Astrocyte (in vitro differentiated cells and primary cell): ENCODE results near the gene ANXA10. TPM values are rescaled to one million over a fixed set of nuclear protein-coding genes. Genes with fewer than 3 reads are reported as not detected.

Experiments
- DNase-seq: peaks from one replicate; pipeline ENCODE4 v3.0.0-alpha.2; 2010; ENCODE audit warnings: low read depth
- FAIRE-seq: peaks from 2 replicates; lab custom pipeline; 2011; peaks lifted over from hg19 to GRCh38; lab: Jason Lieb, UNC
- H2AFZ ChIP-seq: 2 replicates; pipeline ENCODE4 v1.6.0; 2012; ENCODE audit warnings: low read depth, low read length, inconsistent platforms
- H3K27ac ChIP-seq: 2 replicates; pipeline ENCODE4 v1.5.1; 2011; ENCODE audit warnings: low read depth, low read length, inconsistent platforms
- H3K27me3 ChIP-seq: 2 replicates; pipeline ENCODE4 v1.6.0; 2011; ENCODE audit warnings: low read length, inconsistent platforms; ENCODE audit not compliant: insufficient read depth
- H3K36me3 ChIP-seq: 2 replicates; pipeline ENCODE4 v1.5.1; 2011; ENCODE audit warnings: low read length, inconsistent platforms; ENCODE audit not compliant: insufficient read depth
- H3K4me1 ChIP-seq: 2 replicates; pipeline ENCODE4 v1.5.1; 2011; ENCODE audit warnings: low read length, inconsistent platforms; ENCODE audit not compliant: insufficient read depth
- H3K4me2 ChIP-seq: 2 replicates; pipeline ENCODE4 v1.6.0; 2012; ENCODE audit warnings: low read length, inconsistent platforms
- H3K4me3 ChIP-seq: 2 replicates; pipeline ENCODE4 v1.5.1; 2011; ENCODE audit warnings: low read depth, mild to moderate bottlenecking, low read length, inconsistent platforms; ENCODE audit not compliant: insufficient read depth
- H3K79me2 ChIP-seq: 2 replicates; pipeline ENCODE4 v1.6.0; 2012; ENCODE audit warnings: mild to moderate bottlenecking, low read length, inconsistent platforms; ENCODE audit not compliant: insufficient read depth
- H3K9ac ChIP-seq: 2 replicates; pipeline ENCODE4 v1.6.0; 2012; ENCODE audit warnings: mild to moderate bottlenecking, low read length, inconsistent platforms
- H3K9me3 ChIP-seq: 2 replicates; pipeline ENCODE4 v1.5.1; 2012; ENCODE audit warnings: low read depth, mild to moderate bottlenecking, low read length, inconsistent platforms; ENCODE audit not compliant: insufficient read depth
- H4K20me1 ChIP-seq: 2 replicates; pipeline ENCODE4 v1.6.0; 2012; ENCODE audit warnings: low read length, inconsistent platforms; ENCODE audit not compliant: insufficient read depth
- H3K27ac Mint-ChIP-seq: one replicate; pipeline ENCODE4 v1.8.0; 2021; ENCODE audit warnings: mild to moderate bottlenecking, mixed read lengths; ENCODE audit not compliant: unreplicated experiment
- H3K27me3 Mint-ChIP-seq: one replicate; pipeline ENCODE4 v1.8.0; 2021; ENCODE audit warnings: low read depth, mixed read lengths; ENCODE audit not compliant: unreplicated experiment
- H3K36me3 Mint-ChIP-seq: one replicate; pipeline ENCODE4 v1.8.0; 2021; ENCODE audit warnings: low read depth, mixed read lengths; ENCODE audit not compliant: unreplicated experiment
- H3K4me1 Mint-ChIP-seq: one replicate; pipeline ENCODE4 v1.8.0; 2021; ENCODE audit warnings: low read depth, mixed read lengths; ENCODE audit not compliant: unreplicated experiment
- H3K4me3 Mint-ChIP-seq: one replicate; pipeline ENCODE4 v1.8.0; 2021; ENCODE audit warnings: mild to moderate bottlenecking, moderate library complexity, mixed read lengths; ENCODE audit not compliant: unreplicated experiment
- H3K9me3 Mint-ChIP-seq: one replicate; pipeline ENCODE4 v1.8.0; 2021; ENCODE audit warnings: mild to moderate bottlenecking, mixed read lengths; ENCODE audit not compliant: unreplicated experiment
- CTCF ChIP-seq: IDR thresholded peaks from 2 replicates; pipeline ENCODE4 v1.5.1; 2011; ENCODE audit warnings: low read depth, mild to moderate bottlenecking, inconsistent platforms, low read length, moderate library complexity; ENCODE audit not compliant: insufficient read depth
- EZH2 ChIP-seq: IDR thresholded peaks from 2 replicates; pipeline ENCODE4 v1.6.1; 2012; ENCODE audit warnings: mild to moderate bottlenecking, low read length, inconsistent platforms; ENCODE audit not compliant: insufficient read depth
- total RNA-seq: library from RNA; stranded (reverse); gene quantifications from 2 replicates; pipeline ENCODE4 v1.2.1, GENCODE V29; 2021

ANXA10 gene
- total RNA-seq, 1 donor from 2014 or later: not detected

- no peak overlapping the region for H2AFZ ChIP-seq
- no peaks in the 10 kb centered on the region for H3K79me2 ChIP-seq
- FAIRE-seq (peak; percentile 5), DNase-seq (no peak)
- H3K36me3 Mint-ChIP-seq: peaks cover 17% of the 10 kb centered on the region
- no peaks in the 10 kb centered on the region for H3K27me3 ChIP-seq
- H3K27ac ChIP-seq: no peak overlapping the region
- no peak overlapping the region for H3K9ac ChIP-seq
- H3K27ac Mint-ChIP-seq: no peak overlapping the region
- no peaks in the 10 kb centered on the region for H4K20me1 ChIP-seq
- TF ChIP-seq EZH2 (no peak), CTCF (no peak)
- no peaks in the 10 kb centered on the region for H3K4me1 ChIP-seq
- no peak overlapping the region for H3K4me2 ChIP-seq
- no peak overlapping the region for H3K4me3 Mint-ChIP-seq
- H3K9me3 ChIP-seq: peaks cover 14% of the 10 kb centered on the region
- no peak overlapping the region for H3K4me3 ChIP-seq
- no peaks in the 10 kb centered on the region for H3K4me1 Mint-ChIP-seq
- H3K36me3 ChIP-seq: no peaks in the 10 kb centered on the region
- H3K27me3 Mint-ChIP-seq: no peaks in the 10 kb centered on the region
- peaks cover 19% of the 10 kb centered on the region for H3K9me3 Mint-ChIP-seq
These were observed 108.3 kb downstream of the ANXA10 start for GRCh38 chr4:168200685-168201084.

DNA sequence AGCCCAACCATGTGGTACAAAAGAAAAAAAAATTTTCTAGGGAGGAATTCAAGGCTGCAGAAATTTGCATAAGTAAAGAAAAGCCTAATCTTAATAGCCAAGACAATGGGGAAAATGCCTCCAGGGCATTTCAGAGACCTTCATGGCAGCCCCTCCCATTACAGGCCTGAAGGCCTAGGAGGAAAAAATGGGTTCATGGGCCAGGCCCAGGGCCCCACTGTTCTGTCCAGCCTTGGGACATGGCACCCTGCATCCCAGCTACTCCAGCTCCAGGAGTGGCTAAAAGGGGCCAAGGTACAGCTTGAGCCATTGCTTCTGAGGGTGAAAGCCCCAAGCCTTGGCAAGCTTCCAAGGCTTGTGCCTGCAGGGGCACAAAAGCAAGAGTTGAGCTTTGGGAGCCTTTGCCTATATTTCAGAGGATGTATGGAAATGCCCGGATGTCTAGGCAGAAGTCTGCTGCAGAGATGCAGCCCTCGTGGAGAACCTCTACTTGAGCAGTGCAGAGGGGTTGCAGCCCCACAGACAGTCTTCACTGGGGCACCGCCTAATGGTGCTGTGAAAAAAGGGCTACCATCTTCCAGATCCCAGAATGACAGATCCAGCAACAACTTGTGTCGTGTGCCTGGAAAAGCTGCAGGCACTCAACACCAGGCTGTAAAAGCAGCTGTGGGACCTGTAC lies 111.0 kb downstream of the ANXA10 start:
- Histone ChIP-seq H3K4me3 (no peak overlapping the region), H2AFZ (no peak overlapping the region), H3K79me2 (no peaks in the 10 kb centered on the region), H3K36me3 (no peaks in the 10 kb centered on the region), H3K27ac (no peak overlapping the region), H3K9me3 (peaks cover 14% of the 10 kb centered on the region), H3K9ac (no peak overlapping the region), H3K4me2 (no peak overlapping the region), H3K4me1 (no peaks in the 10 kb centered on the region), H4K20me1 (no peaks in the 10 kb centered on the region), H3K27me3 (no peaks in the 10 kb centered on the region)
- FAIRE-seq: no peak
- Mint-ChIP-seq H3K4me1 (no peaks in the 10 kb centered on the region), H3K27me3 (peaks cover 3% of the 10 kb centered on the region), H3K9me3 (peaks cover 16% of the 10 kb centered on the region), H3K36me3 (peaks cover 20% of the 10 kb centered on the region), H3K27ac (no peak overlapping the region), H3K4me3 (no peak overlapping the region)
- DNase-seq: no peak
- no peak for TF ChIP-seq EZH2
- TF ChIP-seq CTCF: no peak

DNA sequence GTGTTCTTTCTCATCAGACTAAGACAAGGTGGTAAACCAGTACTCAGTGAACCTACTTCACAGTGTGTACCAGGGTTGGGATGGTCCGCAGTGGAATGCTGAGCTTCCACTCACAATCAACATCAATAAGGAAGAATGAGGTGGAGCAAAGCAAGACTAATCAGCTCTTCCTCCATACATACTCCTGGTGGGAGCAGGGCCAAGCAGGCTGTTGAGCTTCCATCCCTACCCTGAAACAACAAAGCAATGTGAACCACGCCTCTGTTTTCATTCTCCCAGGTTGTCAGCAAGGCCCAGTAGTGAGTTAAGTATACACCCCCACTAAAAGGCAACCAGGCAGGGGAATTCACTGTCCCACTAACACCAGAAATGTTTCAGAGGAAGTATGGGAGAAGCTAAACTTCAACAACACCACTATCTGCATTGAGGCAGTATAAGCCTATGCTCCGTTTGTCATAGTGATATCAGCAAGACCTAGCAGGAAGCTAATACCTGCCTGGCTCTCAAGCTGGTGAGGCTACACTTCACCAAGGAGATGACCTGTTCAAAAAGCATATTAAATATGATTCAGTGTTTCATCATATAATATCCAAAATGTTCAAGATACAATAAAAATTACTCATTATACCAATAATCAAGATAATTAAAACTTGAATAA lies 116.7 kb downstream of the ANXA10 start:
- H3K36me3 Mint-ChIP-seq: peaks cover 26% of the 10 kb centered on the region
- Histone ChIP-seq H3K4me3 (no peak overlapping the region), H3K9me3 (peaks cover 2% of the 10 kb centered on the region), H2AFZ (peak overlapping the region; percentile 9), H3K4me1 (no peaks in the 10 kb centered on the region), H3K9ac (no peak overlapping the region), H3K36me3 (no peaks in the 10 kb centered on the region), H3K4me2 (no peak overlapping the region), H3K27ac (no peak overlapping the region), H3K79me2 (no peaks in the 10 kb centered on the region), H4K20me1 (no peaks in the 10 kb centered on the region), H3K27me3 (no peaks in the 10 kb centered on the region)
- no peak overlapping the region for H3K27ac Mint-ChIP-seq
- peaks cover 13% of the 10 kb centered on the region for H3K9me3 Mint-ChIP-seq
- no peak for TF ChIP-seq CTCF
- no peak for TF ChIP-seq EZH2
- H3K4me1 Mint-ChIP-seq: no peaks in the 10 kb centered on the region
- H3K27me3 Mint-ChIP-seq: peaks cover 3% of the 10 kb centered on the region
- no peak for FAIRE-seq
- H3K4me3 Mint-ChIP-seq: no peak overlapping the region
- no peak for DNase-seq
